HG02938 (cell line): ENCODE results near the gene ITGB3BP.
"Not testable (repeated sequence)": the region's sequence is repeated elsewhere in the genome, so short reads cannot be mapped to it uniquely, and the experiment has no call there.

ENCODE experiments used
- ATAC-seq: cut with Tn5 transposase; IDR thresholded peaks from one replicate; pipeline ENCODE4 v1.9.1; 2021; ENCODE audit warnings: mild to moderate bottlenecking, moderate library complexity; ENCODE audit not compliant: unreplicated experiment

Gene ITGB3BP

GRCh38 chr1:63509718-63510117 lies 13.3 kb downstream of the ITGB3BP start:
- no peak for ATAC-seq

- ATAC-seq: no peak
These were observed 16.2 kb downstream of the ITGB3BP start for GRCh38 chr1:63506782-63507181.

- no peak for ATAC-seq
These were observed 21.8 kb downstream of the ITGB3BP start for GRCh38 chr1:63501256-63501655.

- ATAC-seq: no peak
These were observed 24.9 kb downstream of the ITGB3BP start for GRCh38 chr1:63498106-63498505.

GRCh38 chr1:63497577-63497976 lies 25.4 kb downstream of the ITGB3BP start:
- no peak for ATAC-seq

- no peak for ATAC-seq
These were observed 35.5 kb downstream of the ITGB3BP start for GRCh38 chr1:63487336-63488065.

GRCh38 chr1:63486629-63487028 lies 36.4 kb downstream of the ITGB3BP start:
- ATAC-seq: no peak

GRCh38 chr1:63480057-63480456 lies 43.0 kb downstream of the ITGB3BP start:
- no peak for ATAC-seq

GRCh38 chr1:63475761-63476160 lies 47.3 kb downstream of the ITGB3BP start:
- no peak for ATAC-seq

- not testable (repeated sequence) for ATAC-seq
These were observed 54.3 kb downstream of the ITGB3BP start for GRCh38 chr1:63468683-63469082.

- ATAC-seq: no peak
These were observed 56.3 kb downstream of the ITGB3BP start for GRCh38 chr1:63466759-63467158.

- no peak for ATAC-seq
These were observed 56.8 kb downstream of the ITGB3BP start for GRCh38 chr1:63466181-63466580.

- no peak for ATAC-seq
These were observed 59.8 kb downstream of the ITGB3BP start for GRCh38 chr1:63463248-63463647.

- ATAC-seq: no peak
These were observed 61.3 kb downstream of the ITGB3BP start for GRCh38 chr1:63461661-63462230.

GRCh38 chr1:63458750-63459149 lies 64.3 kb downstream of the ITGB3BP start:
- ATAC-seq: no peak

- ATAC-seq: no peak
These were observed 68.8 kb downstream of the ITGB3BP start for GRCh38 chr1:63454269-63454668.

- no peak for ATAC-seq
These were observed 69.8 kb downstream of the ITGB3BP start for GRCh38 chr1:63453232-63453631.

GRCh38 chr1:63450416-63450815 lies 72.6 kb downstream of the ITGB3BP start:
- ATAC-seq: no peak

- ATAC-seq: no peak
These were observed 74.2 kb downstream of the ITGB3BP start for GRCh38 chr1:63448731-63449246.

- no peak for ATAC-seq
These were observed 80.9 kb downstream of the ITGB3BP start for GRCh38 chr1:63442141-63442475.

GRCh38 chr1:63435161-63435560 lies 87.9 kb downstream of the ITGB3BP start:
- no peak for ATAC-seq

GRCh38 chr1:63429281-63429680 lies 93.7 kb downstream of the ITGB3BP start:
- ATAC-seq: no peak

- no peak for ATAC-seq
These were observed 94.2 kb downstream of the ITGB3BP start for GRCh38 chr1:63428815-63429214.
